Thyroid gland (tissue), 4 donors: ENCODE measurements around the gene SLC8A2.

ENCODE experiments used
- CTCF ChIP-seq, 6 experiments: fragments of 200-600 bp in 3 of 6; fragments of 450-650 bp in 3 of 6; sonication (generic) in 3 of 6; IDR thresholded peaks; one replicate each; pipeline ENCODE4 v1.5.1; 2016 to 2019; ENCODE audit warnings: antibody characterized with exemption in 6 of 6, mild to moderate bottlenecking in 2 of 6, inconsistent platforms in 1 of 6, moderate library complexity in 1 of 6
- POLR2A ChIP-seq, 2 donors: fragments of 450-650 bp; IDR thresholded peaks; one replicate each; pipeline ENCODE4 v1.6.1; 2017; ENCODE audit warnings: antibody characterized with exemption in 2 of 2, mild to moderate bottlenecking in 2 of 2, moderate library complexity in 1 of 2

GRCh38 chr19:47497050-47497766 is 25.5 kb upstream of the SLC8A2 start:
- TF ChIP-seq CTCF (IDR thresholded peaks at IDR 0.05) (no peak), POLR2A (IDR thresholded peaks at IDR 0.05) (no peak)
